HepG2 (cell line): ENCODE results near the gene PIP5KL1. TPM values are rescaled to one million over a fixed set of nuclear protein-coding genes. Genes with fewer than 3 reads are reported as not detected.

Experiments
- ARNT2 ChIP-seq: sonication (generic); formaldehyde crosslinking; IDR thresholded peaks from 2 replicates; pipeline ENCODE4 v1.8.0; 2022; ENCODE audit warnings: mild to moderate bottlenecking, low read depth, missing genetic modification reagents, moderate library complexity
- ELF3 ChIP-seq: IDR thresholded peaks from 2 replicates; pipeline ENCODE4 v1.6.1; 2016; ENCODE audit warnings: missing genetic modification reagents, missing compliant biosample characterization
- GATAD2A ChIP-seq: IDR thresholded peaks from 2 replicates; pipeline ENCODE4 v1.6.1; 2016
- HIVEP1 ChIP-seq: sonication (generic); formaldehyde crosslinking; IDR thresholded peaks from 2 replicates; pipeline ENCODE4 v1.4.0; 2020; ENCODE audit warnings: mild to moderate bottlenecking, missing genetic modification reagents
- POLR2G ChIP-seq: fragments of 200-400 bp; formaldehyde crosslinking; IDR thresholded peaks from 2 replicates; pipeline ENCODE4 v1.6.1; 2018; ENCODE audit warnings: mild to moderate bottlenecking, low read depth, low read length, moderate library complexity
- RXRA ChIP-seq: sonication (generic); formaldehyde crosslinking; IDR thresholded peaks from 2 replicates; pipeline ENCODE4 v1.5.1; 2020; ENCODE audit warnings: missing genetic modification reagents
- TARDBP ChIP-seq: sonication (generic); formaldehyde crosslinking; IDR thresholded peaks from 2 replicates; pipeline ENCODE4 v1.8.0; 2022; ENCODE audit warnings: mild to moderate bottlenecking, missing genetic modification reagents
- ZNF430 ChIP-seq: sonication (generic); formaldehyde crosslinking; IDR thresholded peaks from 2 replicates; pipeline ENCODE4 v1.9.0; 2021; ENCODE audit warnings: mild to moderate bottlenecking, missing genetic modification reagents
- ZSCAN21 ChIP-seq: sonication (generic); formaldehyde crosslinking; IDR thresholded peaks from 2 replicates; pipeline ENCODE4 v1.8.0; 2022; ENCODE audit warnings: mild to moderate bottlenecking, missing genetic modification reagents, moderate library complexity, borderline replicate concordance
- polyA plus RNA-seq, 8 experiments: library from polyadenylated mRNA; depleted of rRNA in 3 of 8; stranded (reverse) in 7 of 8; unstranded in 1 of 8; fragments of >200 nt; fragmentation: Illumina TruSeq in 4 of 8; extraction: Trizol in 4 of 8; gene quantifications; 2 replicates each; pipeline versions ENCODE4 v1.2.1 to v1.2.3, GENCODE V29; 2011 to 2016; ENCODE audit warnings: low read depth in 4 of 8, missing spikeins in 1 of 8, mixed read lengths in 1 of 8; ENCODE audit not compliant: insufficient read depth in 1 of 8
- total RNA-seq, 5 experiments: library from RNA; depleted of rRNA; stranded (reverse); fragments of >200 nt; fragmentation: Illumina TruSeq; extraction: Trizol; gene quantifications; 2 replicates each; pipeline ENCODE4 v1.2.3, GENCODE V29; 2016; ENCODE audit warnings: low read depth in 1 of 5
- TF ChIP-seq, protein P1 (sequence below), 2 experiments: sonication (generic) in 1 of 2; formaldehyde crosslinking in 1 of 2; IDR thresholded peaks; 2 replicates each; pipeline versions ENCODE4 v1.4.0 to v1.6.1; 2016 to 2020; ENCODE audit warnings: borderline replicate concordance in 1 of 2, low read depth in 1 of 2, mild to moderate bottlenecking in 1 of 2, missing genetic modification reagents in 1 of 2
- TF ChIP-seq, protein P2 (sequence below): sonication (generic); formaldehyde crosslinking; IDR thresholded peaks from 2 replicates; pipeline ENCODE4 v1.5.1; 2020; ENCODE audit warnings: mild to moderate bottlenecking, missing genetic modification reagents, moderate library complexity

PIP5KL1 gene
- total and polyA plus RNA-seq, 2 of the 13 experiments (the other 11 are each of a cell fraction or from before 2014, with no cell fraction given), result 0.20 to 0.49 TPM

DNA sequence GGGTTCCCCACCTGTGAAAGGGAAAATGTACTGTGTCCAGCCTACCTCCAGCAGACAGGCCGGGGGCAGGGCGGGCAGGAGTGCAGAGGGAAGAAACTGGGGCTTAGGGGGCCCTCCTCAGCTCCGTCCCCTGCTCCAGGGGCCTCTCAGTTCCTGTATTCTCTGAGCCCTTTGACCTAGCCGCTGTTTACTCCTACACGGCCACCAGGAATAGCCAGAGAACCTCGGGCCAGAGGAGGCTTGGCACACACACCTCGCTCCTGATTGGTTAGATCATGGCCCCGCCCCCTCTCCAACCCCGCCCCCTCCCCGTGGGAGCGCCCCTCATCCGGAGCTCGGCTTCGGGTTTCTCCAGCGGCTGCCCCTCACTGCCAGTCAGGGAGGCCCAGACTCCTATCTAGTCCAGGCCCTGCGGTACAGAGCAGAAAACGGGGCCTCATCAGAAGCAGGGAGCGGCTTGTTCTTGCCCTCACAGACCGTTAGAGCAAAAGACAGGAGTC is 33.3 kb downstream of the PIP5KL1 start (continued):
- peak; percentile 62; the same call in 1 of the 2 replicates for TF ChIP-seq TARDBP (CRISPR knock-in tag)
- peak; percentile 37; the same call in 1 of the 2 replicates for TF ChIP-seq ZNF430 (CRISPR knock-in tag)
- TF ChIP-seq RXRA (CRISPR knock-in tag), result peak; percentile 68; the same call in 1 of the 2 replicates
- TF ChIP-seq, protein P1, sequence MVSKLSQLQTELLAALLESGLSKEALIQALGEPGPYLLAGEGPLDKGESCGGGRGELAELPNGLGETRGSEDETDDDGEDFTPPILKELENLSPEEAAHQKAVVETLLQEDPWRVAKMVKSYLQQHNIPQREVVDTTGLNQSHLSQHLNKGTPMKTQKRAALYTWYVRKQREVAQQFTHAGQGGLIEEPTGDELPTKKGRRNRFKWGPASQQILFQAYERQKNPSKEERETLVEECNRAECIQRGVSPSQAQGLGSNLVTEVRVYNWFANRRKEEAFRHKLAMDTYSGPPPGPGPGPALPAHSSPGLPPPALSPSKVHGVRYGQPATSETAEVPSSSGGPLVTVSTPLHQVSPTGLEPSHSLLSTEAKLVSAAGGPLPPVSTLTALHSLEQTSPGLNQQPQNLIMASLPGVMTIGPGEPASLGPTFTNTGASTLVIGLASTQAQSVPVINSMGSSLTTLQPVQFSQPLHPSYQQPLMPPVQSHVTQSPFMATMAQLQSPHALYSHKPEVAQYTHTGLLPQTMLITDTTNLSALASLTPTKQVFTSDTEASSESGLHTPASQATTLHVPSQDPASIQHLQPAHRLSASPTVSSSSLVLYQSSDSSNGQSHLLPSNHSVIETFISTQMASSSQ (IDR thresholded peaks at IDR 0.05; ENCODE audit: low read depth), result no peak
- TF ChIP-seq, protein P1 (CRISPR knock-in tag; IDR thresholded peaks at IDR 0.05; ENCODE audit: borderline replicate concordance), result 0 out of 2 replicates have a peak, but pooled peaks have one; percentile 19
- TF ChIP-seq, protein P2, sequence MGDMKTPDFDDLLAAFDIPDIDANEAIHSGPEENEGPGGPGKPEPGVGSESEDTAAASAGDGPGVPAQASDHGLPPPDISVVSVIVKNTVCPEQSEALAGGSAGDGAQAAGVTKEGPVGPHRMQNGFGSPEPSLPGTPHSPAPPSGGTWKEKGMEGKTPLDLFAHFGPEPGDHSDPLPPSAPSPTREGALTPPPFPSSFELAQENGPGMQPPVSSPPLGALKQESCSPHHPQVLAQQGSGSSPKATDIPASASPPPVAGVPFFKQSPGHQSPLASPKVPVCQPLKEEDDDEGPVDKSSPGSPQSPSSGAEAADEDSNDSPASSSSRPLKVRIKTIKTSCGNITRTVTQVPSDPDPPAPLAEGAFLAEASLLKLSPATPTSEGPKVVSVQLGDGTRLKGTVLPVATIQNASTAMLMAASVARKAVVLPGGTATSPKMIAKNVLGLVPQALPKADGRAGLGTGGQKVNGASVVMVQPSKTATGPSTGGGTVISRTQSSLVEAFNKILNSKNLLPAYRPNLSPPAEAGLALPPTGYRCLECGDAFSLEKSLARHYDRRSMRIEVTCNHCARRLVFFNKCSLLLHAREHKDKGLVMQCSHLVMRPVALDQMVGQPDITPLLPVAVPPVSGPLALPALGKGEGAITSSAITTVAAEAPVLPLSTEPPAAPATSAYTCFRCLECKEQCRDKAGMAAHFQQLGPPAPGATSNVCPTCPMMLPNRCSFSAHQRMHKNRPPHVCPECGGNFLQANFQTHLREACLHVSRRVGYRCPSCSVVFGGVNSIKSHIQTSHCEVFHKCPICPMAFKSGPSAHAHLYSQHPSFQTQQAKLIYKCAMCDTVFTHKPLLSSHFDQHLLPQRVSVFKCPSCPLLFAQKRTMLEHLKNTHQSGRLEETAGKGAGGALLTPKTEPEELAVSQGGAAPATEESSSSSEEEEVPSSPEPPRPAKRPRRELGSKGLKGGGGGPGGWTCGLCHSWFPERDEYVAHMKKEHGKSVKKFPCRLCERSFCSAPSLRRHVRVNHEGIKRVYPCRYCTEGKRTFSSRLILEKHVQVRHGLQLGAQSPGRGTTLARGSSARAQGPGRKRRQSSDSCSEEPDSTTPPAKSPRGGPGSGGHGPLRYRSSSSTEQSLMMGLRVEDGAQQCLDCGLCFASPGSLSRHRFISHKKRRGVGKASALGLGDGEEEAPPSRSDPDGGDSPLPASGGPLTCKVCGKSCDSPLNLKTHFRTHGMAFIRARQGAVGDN (CRISPR knock-in tag), result peak; percentile 71
- TF ChIP-seq POLR2G, result peak; percentile 77
- TF ChIP-seq ZSCAN21, result no peak
- TF ChIP-seq ARNT2, result 0 out of 2 replicates have a peak, but pooled peaks have one; percentile 24
- peak; percentile 81; the same call in 1 of the 2 replicates for TF ChIP-seq GATAD2A (CRISPR knock-in tag)
- peak; percentile 81 for TF ChIP-seq ELF3 (CRISPR knock-in tag)
- peak; percentile 41; the same call in 1 of the 2 replicates for TF ChIP-seq HIVEP1
